SK-N-SH (cell line): ENCODE data around the gene TOMM40L. TPM values are rescaled to one million over a fixed set of nuclear protein-coding genes. Genes with fewer than 3 reads are reported as not detected.

ENCODE experiments used
- CTCF ChIA-PET: fragments of 300-600, 350-600 bp; formaldehyde crosslinking; extraction: SDS; loops from one replicate; lab custom pipeline; 2021; lab: Yijun Ruan, JAX
- POLR2A ChIA-PET: fragments of 350-600 bp; sonication (Branson Sonifier 250); formaldehyde crosslinking; extraction: SDS; loops from one replicate; lab custom pipeline; 2020; ENCODE audit warnings: antibody characterized with exemption, inconsistent platforms; lab: Yijun Ruan, JAX
- DNase-seq: peaks from one replicate; pipeline ENCODE4 v3.0.0; 2012
- H2AFZ ChIP-seq: fragments of 200-600 bp; sonication (generic); 2 replicates; pipeline ENCODE4 v1.8.1; 2016; ENCODE audit warnings: antibody characterized with exemption, mild to moderate bottlenecking, low read depth
- H3F3A ChIP-seq: fragments of 200-600 bp; sonication (generic); replicated peaks from 2 replicates; pipeline ENCODE3; 2016; ENCODE audit warnings: antibody characterized with exemption, mild to moderate bottlenecking; ENCODE audit not compliant: insufficient read depth
- H3K27ac ChIP-seq, 2 experiments: fragments of 200-500 bp in 1 of 2; fragments of 200-600 bp in 1 of 2; sonication (Bioruptor generic) in 1 of 2; sonication (generic), shearing (Covaris generic) in 1 of 2; 2 replicates each; pipeline versions ENCODE4 v1.5.1 to v1.6.1; 2014 to 2016; ENCODE audit warnings: low read depth in 2 of 2, inconsistent platforms in 1 of 2, low read length in 1 of 2, mild to moderate bottlenecking in 1 of 2, mixed read lengths in 1 of 2
- H3K27me3 ChIP-seq: fragments of 200-600 bp; sonication (generic), shearing (Covaris generic); 2 replicates; pipeline ENCODE4 v1.6.1; 2016; ENCODE audit warnings: mixed run types; ENCODE audit not compliant: insufficient read depth
- H3K36me3 ChIP-seq, 2 experiments: fragments of 200-500 bp in 1 of 2; fragments of 200-600 bp in 1 of 2; sonication (Bioruptor generic) in 1 of 2; sonication (generic) in 1 of 2; replicated peaks in 1 of 2; 2 replicates each; pipeline versions ENCODE3 to v1.5.1; 2014 to 2016; ENCODE audit warnings: low read length in 1 of 2, mild to moderate bottlenecking in 1 of 2; ENCODE audit not compliant: insufficient read depth in 2 of 2, control insufficient read depth in 1 of 2
- H3K4me1 ChIP-seq, 2 experiments: fragments of 200-500 bp in 1 of 2; fragments of 200-600 bp in 1 of 2; sonication (Bioruptor generic) in 1 of 2; sonication (generic), shearing (Covaris generic) in 1 of 2; 2 replicates each; pipeline versions ENCODE4 v1.5.1 to v1.6.1; 2014 to 2016; ENCODE audit warnings: low read depth in 1 of 2, low read length in 1 of 2, mixed run types in 1 of 2; ENCODE audit not compliant: insufficient read depth in 2 of 2, control insufficient read depth in 1 of 2
- H3K4me2 ChIP-seq: fragments of 200-600 bp; sonication (generic), shearing (Covaris generic); 2 replicates; pipeline ENCODE4 v1.6.1; 2017; ENCODE audit warnings: mixed run types
- H3K4me3 ChIP-seq, 2 experiments: fragments of 200-500 bp in 1 of 2; fragments of 200-600 bp in 1 of 2; sonication (Bioruptor generic) in 1 of 2; sonication (generic), shearing (Covaris generic) in 1 of 2; 2 replicates each; pipeline versions ENCODE4 v1.5.1 to v1.8.1; 2014 to 2016; ENCODE audit warnings: low read depth in 2 of 2, inconsistent platforms in 1 of 2, low read length in 1 of 2, mild to moderate bottlenecking in 1 of 2, mixed read lengths in 1 of 2, moderate library complexity in 1 of 2
- H3K79me2 ChIP-seq: fragments of 200-600 bp; sonication (generic); 2 replicates; pipeline ENCODE4 v1.8.1; 2017; ENCODE audit warnings: mild to moderate bottlenecking; ENCODE audit not compliant: insufficient read depth
- H3K9ac ChIP-seq: fragments of 200-600 bp; sonication (generic); 2 replicates; pipeline ENCODE4 v1.6.1; 2017; ENCODE audit warnings: mixed run types
- H3K9me2 ChIP-seq: fragments of 200-600 bp; sonication (generic); 2 replicates; pipeline ENCODE4 v1.6.1; 2017; ENCODE audit warnings: mixed run types
- H3K9me3 ChIP-seq: fragments of 200-600 bp; sonication (generic); 2 replicates; pipeline ENCODE4 v1.6.1; 2017; ENCODE audit warnings: mixed run types, mild to moderate bottlenecking, moderate library complexity
- H4K20me1 ChIP-seq: fragments of 200-600 bp; sonication (generic); 2 replicates; pipeline ENCODE4 v1.6.1; 2017; ENCODE audit warnings: mild to moderate bottlenecking, mixed run types; ENCODE audit not compliant: insufficient read depth
- CHD2 ChIP-seq: fragments of 150-350 bp; IDR thresholded peaks from 2 replicates; pipeline ENCODE4 v1.6.1; 2018; ENCODE audit warnings: low read length; ENCODE audit not compliant: partially characterized antibody
- ELF1 ChIP-seq: IDR thresholded peaks from 2 replicates; pipeline ENCODE4 v1.4.0; 2012
- EP300 ChIP-seq, 2 experiments: IDR thresholded peaks; 2 replicates each; pipeline versions ENCODE4 v1.4.0 to v1.6.1; 2012; ENCODE audit warnings: borderline replicate concordance in 1 of 2, low read depth in 1 of 2, low read length in 1 of 2
- FOXJ3 ChIP-seq: sonication (generic); formaldehyde crosslinking; IDR thresholded peaks from 2 replicates; pipeline ENCODE4 v1.5.1; 2020; ENCODE audit warnings: mild to moderate bottlenecking, missing genetic modification reagents
- FOXM1 ChIP-seq: IDR thresholded peaks from 2 replicates; pipeline ENCODE4 v1.4.0; 2012; ENCODE audit warnings: low read depth, mild to moderate bottlenecking
- MXI1 ChIP-seq: IDR thresholded peaks from 2 replicates; pipeline ENCODE4 v1.6.1; 2012; ENCODE audit warnings: mild to moderate bottlenecking, low read depth, low read length, improper control_type of control experiment
- NRF1 ChIP-seq: IDR thresholded peaks from 2 replicates; pipeline ENCODE4 v1.6.1; 2012; ENCODE audit warnings: low read depth, mild to moderate bottlenecking, low read length
- RCOR1 ChIP-seq: fragments of 150-350 bp; IDR thresholded peaks from 2 replicates; pipeline ENCODE4 v1.6.1; 2017; ENCODE audit warnings: antibody characterized with exemption, low read length
- RFX5 ChIP-seq: IDR thresholded peaks from 2 replicates; pipeline ENCODE4 v1.6.1; 2012; ENCODE audit warnings: mild to moderate bottlenecking, improper control_type of control experiment, low read length
- TAF1 ChIP-seq: IDR thresholded peaks from 2 replicates; pipeline ENCODE4 v1.6.1; 2012; ENCODE audit warnings: low read depth, mild to moderate bottlenecking, low read length, moderate library complexity, borderline replicate concordance
- TEAD4 ChIP-seq: IDR thresholded peaks from 2 replicates; pipeline ENCODE4 v1.4.0; 2012; ENCODE audit warnings: mild to moderate bottlenecking, borderline replicate concordance; ENCODE audit not compliant: insufficient read depth
- USF1 ChIP-seq: IDR thresholded peaks from 2 replicates; pipeline ENCODE4 v1.4.0; 2012; ENCODE audit warnings: low read depth, borderline replicate concordance
- YY1 ChIP-seq: IDR thresholded peaks from 2 replicates; pipeline ENCODE4 v1.4.0; 2012; ENCODE audit warnings: low read depth, mild to moderate bottlenecking
- WGBS: methylation state at CpG from one replicate; pipeline ENCODE4 v1.1.6; 2017; ENCODE audit warnings: low lambda C conversion rate; 5-methylcytosine and 5-hydroxymethylcytosine counted together
- polyA plus RNA-seq, 3 experiments: library from polyadenylated mRNA; depleted of rRNA; stranded (reverse); fragments of >200 nt; gene quantifications; 2 replicates each; pipeline ENCODE4 v1.2.3, GENCODE V29; 2012
- TF ChIP-seq, protein P1 (sequence below): IDR thresholded peaks from 2 replicates; pipeline ENCODE4 v1.6.1; 2012; ENCODE audit warnings: mild to moderate bottlenecking, low read depth, low read length, moderate library complexity
- TF ChIP-seq, protein P2 (sequence below): fragments of 200-600 bp; sonication (generic); IDR thresholded peaks from 2 replicates; pipeline ENCODE4 v1.6.1; 2017; ENCODE audit warnings: antibody characterized with exemption, mild to moderate bottlenecking, moderate library complexity
- TF ChIP-seq, protein P3 (sequence below): IDR thresholded peaks from 2 replicates; pipeline ENCODE4 v1.4.0; 2012; ENCODE audit warnings: low read depth, borderline replicate concordance

TOMM40L gene
- polyA plus RNA-seq, 1 of the 3 experiments (the other 2 are of a cell fraction) = 9.7 TPM

- no peaks in the 10 kb centered on the region for H3K4me1 ChIP-seq
- DNase-seq = no peak
- no peaks in the 10 kb centered on the region for H3K36me3 ChIP-seq
- no peak overlapping the region for H3K27ac ChIP-seq
- ChIA-PET CTCF (interaction anchor here (1.2 kb wide), 1 partner anchor 42 kb away, joined by 3 read pairs; no protein-coding TSS in a partner anchor), POLR2A (no interaction called here)
- no peaks in the 10 kb centered on the region for H3K79me2 ChIP-seq
- no peaks in the 10 kb centered on the region for H3K9me3 ChIP-seq
- no peaks in the 10 kb centered on the region for H3F3A ChIP-seq
- H3K9ac ChIP-seq = no peak overlapping the region
- no peak overlapping the region for H3K4me2 ChIP-seq
- 87% methylated on average over 2 of the region's 2 CpGs for WGBS
- no peak overlapping the region for H3K4me3 ChIP-seq
- TF ChIP-seq FOXJ3 (CRISPR knock-in tag) = no peak
- no peak for TF ChIP-seq MXI1
- TF ChIP-seq, protein P1, sequence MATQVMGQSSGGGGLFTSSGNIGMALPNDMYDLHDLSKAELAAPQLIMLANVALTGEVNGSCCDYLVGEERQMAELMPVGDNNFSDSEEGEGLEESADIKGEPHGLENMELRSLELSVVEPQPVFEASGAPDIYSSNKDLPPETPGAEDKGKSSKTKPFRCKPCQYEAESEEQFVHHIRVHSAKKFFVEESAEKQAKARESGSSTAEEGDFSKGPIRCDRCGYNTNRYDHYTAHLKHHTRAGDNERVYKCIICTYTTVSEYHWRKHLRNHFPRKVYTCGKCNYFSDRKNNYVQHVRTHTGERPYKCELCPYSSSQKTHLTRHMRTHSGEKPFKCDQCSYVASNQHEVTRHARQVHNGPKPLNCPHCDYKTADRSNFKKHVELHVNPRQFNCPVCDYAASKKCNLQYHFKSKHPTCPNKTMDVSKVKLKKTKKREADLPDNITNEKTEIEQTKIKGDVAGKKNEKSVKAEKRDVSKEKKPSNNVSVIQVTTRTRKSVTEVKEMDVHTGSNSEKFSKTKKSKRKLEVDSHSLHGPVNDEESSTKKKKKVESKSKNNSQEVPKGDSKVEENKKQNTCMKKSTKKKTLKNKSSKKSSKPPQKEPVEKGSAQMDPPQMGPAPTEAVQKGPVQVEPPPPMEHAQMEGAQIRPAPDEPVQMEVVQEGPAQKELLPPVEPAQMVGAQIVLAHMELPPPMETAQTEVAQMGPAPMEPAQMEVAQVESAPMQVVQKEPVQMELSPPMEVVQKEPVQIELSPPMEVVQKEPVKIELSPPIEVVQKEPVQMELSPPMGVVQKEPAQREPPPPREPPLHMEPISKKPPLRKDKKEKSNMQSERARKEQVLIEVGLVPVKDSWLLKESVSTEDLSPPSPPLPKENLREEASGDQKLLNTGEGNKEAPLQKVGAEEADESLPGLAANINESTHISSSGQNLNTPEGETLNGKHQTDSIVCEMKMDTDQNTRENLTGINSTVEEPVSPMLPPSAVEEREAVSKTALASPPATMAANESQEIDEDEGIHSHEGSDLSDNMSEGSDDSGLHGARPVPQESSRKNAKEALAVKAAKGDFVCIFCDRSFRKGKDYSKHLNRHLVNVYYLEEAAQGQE = no peak
- no peak for TF ChIP-seq RFX5
- no peak for TF ChIP-seq TEAD4
- TF ChIP-seq CHD2 = no peak
- no peak for TF ChIP-seq YY1
- no peaks in the 10 kb centered on the region; the same call in 1 of the 2 replicates for H3K27me3 ChIP-seq
- no peaks in the 10 kb centered on the region for H4K20me1 ChIP-seq
- no peak overlapping the region for H2AFZ ChIP-seq
- no peaks in the 10 kb centered on the region for H3K9me2 ChIP-seq
These were observed 16.5 kb downstream of the TOMM40L start for GRCh38 chr1:161242313-161242712.

GRCh38 chr1:161244888-161245287 lies 19.0 kb downstream of the TOMM40L start:
- Histone ChIP-seq H3K9me3 (no peaks in the 10 kb centered on the region), H3K4me3 (no peak overlapping the region), H3K4me2 (no peak overlapping the region), H3K9me2 (no peaks in the 10 kb centered on the region), H3K9ac (no peak overlapping the region), H3K27ac (no peak overlapping the region), H2AFZ (no peak overlapping the region), H3K36me3 (no peaks in the 10 kb centered on the region), H3K27me3 (no peaks in the 10 kb centered on the region; the same call in 1 of the 2 replicates), H3F3A (no peaks in the 10 kb centered on the region), H3K4me1 (no peaks in the 10 kb centered on the region), H4K20me1 (no peaks in the 10 kb centered on the region), H3K79me2 (no peaks in the 10 kb centered on the region)
- CTCF ChIA-PET = no interaction called here
- DNase-seq = no peak
- POLR2A ChIA-PET = no interaction called here
- WGBS = 89% methylated on average over 4 of the region's 4 CpGs
- TF ChIP-seq, protein P2, sequence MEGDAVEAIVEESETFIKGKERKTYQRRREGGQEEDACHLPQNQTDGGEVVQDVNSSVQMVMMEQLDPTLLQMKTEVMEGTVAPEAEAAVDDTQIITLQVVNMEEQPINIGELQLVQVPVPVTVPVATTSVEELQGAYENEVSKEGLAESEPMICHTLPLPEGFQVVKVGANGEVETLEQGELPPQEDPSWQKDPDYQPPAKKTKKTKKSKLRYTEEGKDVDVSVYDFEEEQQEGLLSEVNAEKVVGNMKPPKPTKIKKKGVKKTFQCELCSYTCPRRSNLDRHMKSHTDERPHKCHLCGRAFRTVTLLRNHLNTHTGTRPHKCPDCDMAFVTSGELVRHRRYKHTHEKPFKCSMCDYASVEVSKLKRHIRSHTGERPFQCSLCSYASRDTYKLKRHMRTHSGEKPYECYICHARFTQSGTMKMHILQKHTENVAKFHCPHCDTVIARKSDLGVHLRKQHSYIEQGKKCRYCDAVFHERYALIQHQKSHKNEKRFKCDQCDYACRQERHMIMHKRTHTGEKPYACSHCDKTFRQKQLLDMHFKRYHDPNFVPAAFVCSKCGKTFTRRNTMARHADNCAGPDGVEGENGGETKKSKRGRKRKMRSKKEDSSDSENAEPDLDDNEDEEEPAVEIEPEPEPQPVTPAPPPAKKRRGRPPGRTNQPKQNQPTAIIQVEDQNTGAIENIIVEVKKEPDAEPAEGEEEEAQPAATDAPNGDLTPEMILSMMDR = no peak
- no peak for TF ChIP-seq FOXJ3 (CRISPR knock-in tag)
- TF ChIP-seq EP300 (IDR thresholded peaks at IDR 0.05; ENCODE audit: borderline replicate concordance in 1 of 2, low read depth in 1 of 2, low read length in 1 of 2) = no peak
- no peak for TF ChIP-seq RCOR1
- no peak for TF ChIP-seq FOXM1
- no peak for TF ChIP-seq ELF1
- TF ChIP-seq NRF1 = no peak
- TF ChIP-seq TAF1 = no peak
- TF ChIP-seq, protein P3, sequence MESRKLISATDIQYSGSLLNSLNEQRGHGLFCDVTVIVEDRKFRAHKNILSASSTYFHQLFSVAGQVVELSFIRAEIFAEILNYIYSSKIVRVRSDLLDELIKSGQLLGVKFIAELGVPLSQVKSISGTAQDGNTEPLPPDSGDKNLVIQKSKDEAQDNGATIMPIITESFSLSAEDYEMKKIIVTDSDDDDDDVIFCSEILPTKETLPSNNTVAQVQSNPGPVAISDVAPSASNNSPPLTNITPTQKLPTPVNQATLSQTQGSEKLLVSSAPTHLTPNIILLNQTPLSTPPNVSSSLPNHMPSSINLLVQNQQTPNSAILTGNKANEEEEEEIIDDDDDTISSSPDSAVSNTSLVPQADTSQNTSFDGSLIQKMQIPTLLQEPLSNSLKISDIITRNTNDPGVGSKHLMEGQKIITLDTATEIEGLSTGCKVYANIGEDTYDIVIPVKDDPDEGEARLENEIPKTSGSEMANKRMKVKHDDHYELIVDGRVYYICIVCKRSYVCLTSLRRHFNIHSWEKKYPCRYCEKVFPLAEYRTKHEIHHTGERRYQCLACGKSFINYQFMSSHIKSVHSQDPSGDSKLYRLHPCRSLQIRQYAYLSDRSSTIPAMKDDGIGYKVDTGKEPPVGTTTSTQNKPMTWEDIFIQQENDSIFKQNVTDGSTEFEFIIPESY = no peak
- no peak for TF ChIP-seq USF1
- no peak for TF ChIP-seq MXI1
